OCI-M2 (cell line): ENCODE data around the gene CDK5RAP3.
"Not testable (repeated sequence)": the region's sequence is repeated elsewhere in the genome, so short reads cannot be mapped to it uniquely, and the experiment has no call there.

Experiments
- DNase-seq: peaks from one replicate; lab custom pipeline; 2025; ENCODE audit not compliant: unreplicated experiment; lab: John Stamatoyannopoulos, UW

The CDK5RAP3 gene

GRCh38 chr17:47996201-47996600 is 25.3 kb downstream of the CDK5RAP3 start:
- no peak for DNase-seq

GRCh38 chr17:47997586-47997985 is 26.7 kb downstream of the CDK5RAP3 start:
- DNase-seq, result no peak

- DNase-seq, result no peak
Observed at GRCh38 chr17:47998044-47998443, 27.1 kb downstream of the CDK5RAP3 start.

GRCh38 chr17:47999582-47999981 is 28.7 kb downstream of the CDK5RAP3 start:
- DNase-seq, result no peak

- no peak for DNase-seq
Observed at GRCh38 chr17:48001197-48001596, 30.3 kb downstream of the CDK5RAP3 start.

GRCh38 chr17:48001657-48002056 is 30.7 kb downstream of the CDK5RAP3 start:
- not testable (repeated sequence) for DNase-seq

- DNase-seq, result peak; percentile 36
Observed at GRCh38 chr17:48002266-48002915, 31.5 kb downstream of the CDK5RAP3 start.

- no peak for DNase-seq
Observed at GRCh38 chr17:48002916-48003416, 32.1 kb downstream of the CDK5RAP3 start.

- no peak for DNase-seq
Observed at GRCh38 chr17:48003417-48004151, 32.7 kb downstream of the CDK5RAP3 start.

- DNase-seq, result no peak
Observed at GRCh38 chr17:48004983-48005382, 34.1 kb downstream of the CDK5RAP3 start.

- DNase-seq, result no peak
Observed at GRCh38 chr17:48006936-48007709, 36.2 kb downstream of the CDK5RAP3 start.

- DNase-seq, result no peak
Observed at GRCh38 chr17:48010193-48010592, 39.3 kb downstream of the CDK5RAP3 start.

- DNase-seq, result no peak
Observed at GRCh38 chr17:48011405-48012150, 40.7 kb downstream of the CDK5RAP3 start.

GRCh38 chr17:48012151-48012520 is 41.2 kb downstream of the CDK5RAP3 start:
- no peak for DNase-seq

GRCh38 chr17:48012654-48013053 is 41.7 kb downstream of the CDK5RAP3 start:
- DNase-seq, result no peak

GRCh38 chr17:48013876-48014594 is 43.1 kb downstream of the CDK5RAP3 start:
- no peak for DNase-seq

GRCh38 chr17:48014595-48015111 is 43.7 kb downstream of the CDK5RAP3 start:
- no peak for DNase-seq

- no peak for DNase-seq
Observed at GRCh38 chr17:48016112-48016511, 45.2 kb downstream of the CDK5RAP3 start.

GRCh38 chr17:48017817-48018158 is 46.9 kb downstream of the CDK5RAP3 start:
- DNase-seq, result not testable (repeated sequence)

- no peak for DNase-seq
Observed at GRCh38 chr17:48021934-48022333, 51.0 kb downstream of the CDK5RAP3 start.
